Superior temporal gyrus (tissue), 1 donor: ENCODE measurements around the gene RPL6.

Experiments
- DNase-seq: peaks from one replicate; pipeline ENCODE4 v3.0.0-alpha.2; 2016; ENCODE audit errors: extremely low spot score

The RPL6 gene

DNA sequence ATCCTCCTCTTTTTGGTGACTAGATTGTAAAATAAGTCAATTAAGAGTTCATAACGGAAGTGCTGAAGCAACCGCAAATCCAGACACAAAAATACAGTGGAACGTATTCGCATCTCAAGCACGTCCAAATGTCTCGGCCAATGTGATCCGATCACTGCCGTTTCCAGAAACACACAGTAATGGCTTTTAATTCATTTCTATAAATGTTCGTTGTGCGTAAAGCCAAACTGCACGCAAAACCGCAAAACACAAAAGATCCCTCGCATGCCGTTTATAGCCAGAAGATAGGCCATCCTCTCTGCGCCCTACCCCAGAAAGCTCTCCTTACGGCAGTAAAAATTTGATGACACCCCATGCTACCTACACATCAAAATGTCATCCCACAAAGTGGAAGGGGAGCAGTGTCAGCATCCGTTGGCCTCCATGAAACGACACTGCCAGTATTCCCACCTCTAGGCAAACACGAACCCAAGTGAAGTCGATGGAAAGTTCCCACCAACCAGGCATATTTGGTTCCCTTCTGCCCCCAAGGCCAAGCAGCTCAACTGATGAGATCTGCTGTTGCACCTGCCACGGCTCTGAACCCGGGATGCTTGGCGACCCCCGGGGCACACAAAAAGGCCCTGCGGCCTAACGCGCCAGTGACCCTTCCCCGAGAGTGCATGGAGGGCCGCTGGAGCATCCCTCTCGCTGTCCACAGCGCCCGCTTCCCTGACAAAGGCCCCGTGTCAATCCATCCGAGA, 28.6 kb downstream of the RPL6 start:
- DNase-seq: peak; percentile 54

DNA sequence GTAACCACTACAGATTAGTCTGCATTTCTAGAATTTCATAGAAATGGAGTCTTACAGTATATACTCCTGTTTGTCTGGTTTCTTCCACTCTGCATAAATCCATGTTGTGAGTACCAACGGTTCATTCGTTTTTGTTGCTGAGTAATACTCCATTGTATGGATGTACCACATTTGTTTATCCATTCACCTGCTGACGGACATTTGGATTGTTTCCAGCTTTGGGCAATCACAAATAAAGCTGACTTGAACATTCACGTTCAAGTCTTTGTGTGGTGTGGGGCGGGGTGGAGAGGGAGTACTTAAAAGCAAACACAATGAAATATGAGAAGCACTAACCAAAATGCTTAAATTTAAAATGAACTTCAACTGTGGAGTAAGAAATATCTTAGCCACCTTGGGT, 34.3 kb downstream of the RPL6 start:
- no peak for DNase-seq

DNA sequence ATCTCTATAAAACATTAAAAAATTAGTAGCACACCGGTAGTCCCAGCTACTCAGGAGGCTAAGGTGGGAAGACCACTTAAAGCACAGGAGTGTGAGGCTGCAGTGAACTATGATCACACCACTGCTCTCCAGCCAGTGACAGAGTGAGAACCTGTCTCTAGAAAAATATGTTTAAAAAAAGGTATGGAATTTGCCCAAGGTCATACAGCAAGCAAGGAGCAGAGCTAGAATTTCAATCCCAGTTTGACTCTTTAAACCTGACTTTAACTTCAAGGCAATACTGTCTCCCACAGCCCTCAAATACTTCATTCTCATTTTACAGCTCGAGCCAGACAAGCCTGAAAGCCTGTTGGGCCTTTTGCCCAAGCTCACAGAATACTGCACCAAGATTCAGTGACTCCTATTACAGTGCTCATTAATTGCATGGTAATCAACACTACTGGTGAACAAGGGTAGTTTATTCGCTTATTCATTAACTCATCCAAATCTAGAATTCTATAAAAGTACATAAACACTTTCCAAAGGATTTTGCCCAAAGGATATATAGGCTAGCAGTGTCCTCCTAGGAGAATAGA, 35.2 kb downstream of the RPL6 start:
- DNase-seq: no peak

DNA sequence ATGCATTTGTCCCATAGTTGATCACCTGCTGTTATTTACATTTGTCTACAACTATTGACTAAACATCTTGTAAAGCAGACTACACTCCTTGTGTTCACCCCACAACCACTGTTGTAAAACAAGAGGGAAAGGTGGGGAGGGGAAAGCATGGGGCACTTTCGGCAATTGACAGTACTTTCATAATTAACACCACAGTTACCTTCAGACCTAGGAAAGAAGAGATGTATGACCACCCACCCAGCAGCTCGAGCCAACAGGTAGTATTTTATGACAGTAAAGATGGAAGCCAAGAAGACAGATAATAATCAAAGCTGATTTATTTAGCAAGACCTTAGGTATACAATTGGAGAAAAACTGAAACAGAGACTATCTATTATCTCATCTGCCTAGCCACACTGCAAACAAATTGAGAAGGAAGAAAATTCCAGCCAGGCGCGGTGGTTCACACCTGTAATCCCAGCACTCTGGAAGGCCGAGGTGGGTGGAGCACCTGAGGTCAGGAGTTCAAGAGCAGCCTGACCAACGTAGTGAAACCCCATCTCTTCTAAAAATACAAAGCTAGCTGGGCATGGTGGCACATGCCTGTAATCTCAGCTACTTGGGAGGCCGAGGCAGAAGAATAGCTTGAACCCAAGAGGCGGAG, 38.4 kb downstream of the RPL6 start:
- DNase-seq: no peak

DNA sequence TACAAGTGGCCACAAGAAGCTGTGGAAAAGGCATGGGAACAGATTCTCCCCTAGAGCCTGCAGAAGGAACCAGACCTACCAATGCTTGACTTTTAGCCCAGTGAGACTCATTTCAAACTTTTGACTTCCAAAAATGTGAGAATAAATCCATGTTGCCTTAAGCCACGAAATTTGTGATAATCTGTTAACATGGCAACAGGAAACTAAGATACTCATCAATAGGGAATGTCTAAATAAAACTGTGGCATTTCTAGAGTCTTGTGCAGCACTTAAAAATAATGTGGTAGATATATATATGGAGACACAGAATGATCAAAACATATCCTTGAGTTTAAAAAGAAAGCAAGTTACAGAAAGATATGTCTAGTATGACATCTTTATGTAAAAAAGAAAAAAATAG, 39.2 kb downstream of the RPL6 start:
- DNase-seq: no peak

DNA sequence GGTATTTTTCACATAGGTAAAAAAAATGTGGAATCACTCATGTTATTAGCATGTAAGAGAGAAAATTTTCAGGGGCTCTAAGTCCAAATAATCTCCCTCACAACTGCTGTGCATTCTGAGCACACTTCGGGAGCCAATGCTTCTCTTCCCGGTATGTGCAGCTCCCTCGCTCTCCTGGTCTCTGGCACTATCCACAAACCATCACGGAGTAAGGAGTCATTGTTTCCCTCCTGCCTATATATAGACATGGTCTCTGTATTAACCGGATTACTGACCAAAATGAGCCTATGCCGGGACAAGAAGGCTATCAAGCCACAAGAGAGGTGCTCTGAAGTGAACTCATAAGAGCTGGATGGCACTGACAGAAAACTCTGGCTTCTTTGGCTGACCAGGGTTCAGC, 40.5 kb downstream of the RPL6 start:
- DNase-seq: no peak

DNA sequence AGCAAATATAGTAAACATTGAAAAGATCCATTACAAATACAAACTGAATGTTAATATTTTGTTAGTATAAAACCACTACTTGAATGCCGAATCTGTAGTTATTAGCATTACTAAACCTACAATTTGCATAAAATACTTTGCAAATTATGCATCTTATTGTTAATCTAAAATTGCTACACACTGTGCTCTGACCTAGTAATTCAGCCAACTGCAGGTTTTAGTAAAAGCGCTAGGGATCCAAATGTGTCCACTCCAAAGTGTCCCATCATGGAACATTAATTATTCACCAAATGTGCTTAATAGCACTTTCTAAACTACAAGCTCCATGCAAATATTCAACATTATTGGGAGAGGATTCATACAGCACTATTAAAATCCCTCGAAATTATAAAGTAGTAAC, 41.4 kb downstream of the RPL6 start:
- DNase-seq: no peak

- no peak for DNase-seq
Measured at GRCh38 chr12:112362310-112362709, 47.1 kb downstream of the RPL6 start.

- DNase-seq: no peak
Measured at GRCh38 chr12:112361271-112361670, 48.1 kb downstream of the RPL6 start.

DNA sequence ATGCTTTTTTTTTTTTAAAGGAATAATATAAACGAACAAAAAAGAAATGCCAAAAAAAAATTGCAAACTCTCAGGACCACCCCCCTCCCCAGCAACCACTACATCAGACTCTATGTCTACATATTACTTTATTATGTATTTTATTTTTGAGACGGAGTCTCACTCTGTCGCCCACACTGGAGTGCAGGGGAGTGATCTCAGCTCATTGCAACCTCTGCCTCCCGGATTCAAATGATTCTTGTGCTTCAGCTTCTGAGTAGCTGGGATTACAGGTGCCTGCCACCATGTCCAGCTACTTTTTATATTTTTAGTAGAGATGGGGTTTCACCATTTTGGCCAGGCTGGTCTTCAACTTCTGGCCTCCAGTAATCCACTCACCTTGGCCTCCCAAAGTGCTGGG, 50.1 kb downstream of the RPL6 start:
- DNase-seq: no peak

DNA sequence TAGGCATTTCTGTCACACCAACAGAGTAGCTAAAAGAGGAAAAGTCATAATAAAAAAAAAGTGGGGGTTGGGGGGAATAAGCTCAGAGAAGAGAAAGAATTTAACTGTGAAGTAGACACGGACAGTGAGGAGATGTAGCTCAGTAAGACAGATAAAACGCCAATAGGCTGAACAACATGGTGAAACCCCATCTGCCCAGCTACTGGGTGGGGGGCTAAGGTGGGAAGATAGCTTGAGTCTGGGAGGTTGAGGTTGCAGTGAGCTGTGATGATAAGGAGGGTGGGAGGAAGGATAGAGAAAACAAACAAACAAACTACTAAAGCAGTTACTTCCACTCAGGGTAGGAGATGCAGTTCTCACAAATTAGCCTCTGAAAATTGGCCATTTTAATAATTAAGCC, 52.2 kb downstream of the RPL6 start:
- no peak for DNase-seq
